RWPE2 (cell line): ENCODE data around the gene C3orf20.

Source experiments
- ATAC-seq: fragments of 200-7000 bp; cut with Tn5 transposase; 3 replicates; pipeline ENCODE4 v1.9.1; 2021; ENCODE audit warnings: low read depth
- DNase-seq: peaks from one replicate; pipeline ENCODE4 v3.0.0-alpha.2; 2020; ENCODE audit warnings: low spot score
- H3K27ac ChIP-seq: fragments of 450-650 bp; 2 replicates; pipeline ENCODE4 v1.5.1; 2017; ENCODE audit warnings: mild to moderate bottlenecking; ENCODE audit not compliant: poor library complexity, severe bottlenecking
- H3K27me3 ChIP-seq: fragments of 250-450 bp; sonication (Bioruptor Pico); 2 replicates; pipeline ENCODE4 v1.5.1; 2021; ENCODE audit warnings: mild to moderate bottlenecking, moderate library complexity; ENCODE audit not compliant: insufficient read depth, poor library complexity, severe bottlenecking
- H3K36me3 ChIP-seq: fragments of 250-450 bp; sonication (Bioruptor Pico); 2 replicates; pipeline ENCODE4 v1.5.1; 2020; ENCODE audit warnings: low read depth, mild to moderate bottlenecking, moderate library complexity
- H3K4me1 ChIP-seq: fragments of 250-450 bp; sonication (Bioruptor Pico); 2 replicates; pipeline ENCODE4 v1.5.1; 2021; ENCODE audit warnings: mild to moderate bottlenecking, moderate library complexity; ENCODE audit not compliant: insufficient read depth, poor library complexity, severe bottlenecking
- H3K4me3 ChIP-seq: fragments of 250-450 bp; sonication (Bioruptor Pico); 2 replicates; pipeline ENCODE4 v1.5.1; 2021; ENCODE audit warnings: mild to moderate bottlenecking, moderate library complexity; ENCODE audit not compliant: severe bottlenecking
- H3K9me3 ChIP-seq: fragments of 250-450 bp; sonication (Bioruptor Pico); 2 replicates; pipeline ENCODE4 v1.5.1; 2021; ENCODE audit warnings: mild to moderate bottlenecking, moderate library complexity; ENCODE audit not compliant: severe bottlenecking
- TF ChIP-seq, protein P1 (sequence below): fragments of 450-650 bp; IDR thresholded peaks from one replicate; pipeline ENCODE4 v1.5.1; 2017; ENCODE audit warnings: mild to moderate bottlenecking, moderate library complexity; ENCODE audit not compliant: poor library complexity, severe bottlenecking

Gene C3orf20

DNA sequence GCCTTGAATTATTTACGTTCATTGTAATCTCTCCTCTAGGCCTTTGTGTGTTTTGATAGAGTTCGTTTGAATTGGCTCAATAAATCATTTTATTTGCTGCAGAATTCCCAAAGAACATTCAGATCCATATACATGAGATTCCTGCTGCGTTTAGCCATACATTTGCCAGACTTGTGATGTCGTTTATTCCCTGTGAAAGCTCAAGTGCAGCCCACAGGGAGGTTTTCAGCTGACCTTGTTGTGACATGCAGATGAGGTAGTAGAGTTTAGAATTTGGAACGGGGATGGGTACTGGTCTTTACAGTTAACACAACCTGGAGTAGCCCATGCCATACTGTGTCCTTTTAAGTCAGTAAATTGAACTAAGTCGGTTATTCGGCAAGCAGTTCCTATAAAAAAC is at the start of gene C3orf20:
C3orf20 (plus strand) TSS at position 301 of the 400 bp plus-strand sequence. CDS start 7,573 bp downstream, outside the sequence.
- ATAC-seq, result no peak
- no peaks in the 10 kb centered on the region for H3K9me3 ChIP-seq

DNA sequence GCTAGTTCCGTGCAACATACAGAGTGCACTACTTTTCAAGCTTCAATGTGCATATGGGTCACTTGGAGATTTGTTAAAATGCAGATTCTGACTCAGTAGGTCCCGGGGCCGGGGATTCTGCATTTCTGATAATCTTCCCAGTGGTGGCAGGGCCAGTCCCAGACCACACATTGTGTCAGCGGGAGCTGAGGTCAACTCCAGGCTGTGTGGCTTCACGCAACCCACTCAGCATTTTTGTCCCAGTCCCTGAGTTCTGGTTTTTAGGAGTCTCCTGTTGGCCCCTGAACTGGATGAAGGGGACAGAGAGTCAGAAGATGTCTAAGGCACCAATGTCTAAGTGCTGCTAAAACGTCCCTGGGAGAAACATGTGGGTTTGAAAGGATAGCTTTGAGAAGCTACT is 49.5 kb upstream of the C3orf20 start:
- no peaks in the 10 kb centered on the region for H3K27me3 ChIP-seq
- no peaks in the 10 kb centered on the region for H3K36me3 ChIP-seq
- no peaks in the 10 kb centered on the region for H3K4me1 ChIP-seq
- DNase-seq (no peak), ATAC-seq (no peak)
- H3K4me3 ChIP-seq, result no peak overlapping the region
- TF ChIP-seq, protein P1, sequence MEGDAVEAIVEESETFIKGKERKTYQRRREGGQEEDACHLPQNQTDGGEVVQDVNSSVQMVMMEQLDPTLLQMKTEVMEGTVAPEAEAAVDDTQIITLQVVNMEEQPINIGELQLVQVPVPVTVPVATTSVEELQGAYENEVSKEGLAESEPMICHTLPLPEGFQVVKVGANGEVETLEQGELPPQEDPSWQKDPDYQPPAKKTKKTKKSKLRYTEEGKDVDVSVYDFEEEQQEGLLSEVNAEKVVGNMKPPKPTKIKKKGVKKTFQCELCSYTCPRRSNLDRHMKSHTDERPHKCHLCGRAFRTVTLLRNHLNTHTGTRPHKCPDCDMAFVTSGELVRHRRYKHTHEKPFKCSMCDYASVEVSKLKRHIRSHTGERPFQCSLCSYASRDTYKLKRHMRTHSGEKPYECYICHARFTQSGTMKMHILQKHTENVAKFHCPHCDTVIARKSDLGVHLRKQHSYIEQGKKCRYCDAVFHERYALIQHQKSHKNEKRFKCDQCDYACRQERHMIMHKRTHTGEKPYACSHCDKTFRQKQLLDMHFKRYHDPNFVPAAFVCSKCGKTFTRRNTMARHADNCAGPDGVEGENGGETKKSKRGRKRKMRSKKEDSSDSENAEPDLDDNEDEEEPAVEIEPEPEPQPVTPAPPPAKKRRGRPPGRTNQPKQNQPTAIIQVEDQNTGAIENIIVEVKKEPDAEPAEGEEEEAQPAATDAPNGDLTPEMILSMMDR, result no peak
- no peak overlapping the region for H3K27ac ChIP-seq
- no peaks in the 10 kb centered on the region for H3K9me3 ChIP-seq

More for the DNA sequence above, at the start of gene C3orf20:
- Histone ChIP-seq H3K4me1 (no peaks in the 10 kb centered on the region), H3K27ac (no peak within 1 kb of the TSS), H3K4me3 (no peak within 1 kb of the TSS), H3K36me3 (peaks cover 31% of the 10 kb centered on the region), H3K27me3 (no peaks in the 10 kb centered on the region)
- TF ChIP-seq, protein P1, result no peak
- no peak for DNase-seq

DNA sequence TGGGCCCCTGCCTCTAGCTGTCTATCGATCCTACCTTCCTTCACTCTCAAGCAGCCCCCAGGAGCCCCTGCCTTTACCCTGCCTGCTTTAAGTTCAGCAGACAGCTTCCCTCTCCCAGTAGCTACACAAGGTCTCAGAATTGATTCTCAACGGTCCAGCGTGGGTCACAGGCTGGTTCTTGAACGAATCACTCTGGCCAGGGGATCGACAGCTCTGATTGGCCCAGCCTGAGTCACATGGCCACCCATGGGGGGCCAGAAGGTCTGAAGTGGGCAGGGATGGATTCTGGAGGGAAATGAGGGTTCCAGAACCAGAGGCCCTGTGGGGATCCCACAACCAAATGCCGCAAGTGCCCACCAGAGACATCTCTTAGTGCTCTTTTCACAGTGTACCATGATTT is 47.1 kb upstream of the C3orf20 start:
- no peak for ATAC-seq
- Histone ChIP-seq H3K9me3 (no peaks in the 10 kb centered on the region), H3K4me3 (no peak overlapping the region), H3K36me3 (no peaks in the 10 kb centered on the region), H3K27ac (no peak overlapping the region), H3K27me3 (no peaks in the 10 kb centered on the region), H3K4me1 (no peaks in the 10 kb centered on the region)
- no peak for DNase-seq
- TF ChIP-seq, protein P1, result no peak

DNA sequence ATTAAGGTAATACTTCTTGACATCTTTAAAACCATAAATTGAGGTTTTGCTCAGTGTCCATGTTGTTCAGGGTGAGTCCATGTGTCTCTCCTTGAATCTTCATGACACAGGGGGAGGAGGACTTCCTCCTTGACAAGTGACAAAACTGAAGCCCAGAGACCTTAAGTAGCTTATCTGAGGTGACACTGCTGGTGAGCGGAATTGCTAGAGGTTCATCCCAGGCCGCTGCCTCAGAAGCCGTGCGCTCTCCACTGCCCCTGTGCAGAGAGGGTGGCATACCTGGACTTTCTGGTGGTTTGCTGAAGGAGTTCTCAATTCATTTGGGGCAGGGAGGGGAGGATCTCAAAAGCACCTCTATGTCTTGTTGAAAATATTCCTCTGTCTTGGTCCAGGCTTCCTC is 46.5 kb upstream of the C3orf20 start:
- Histone ChIP-seq H3K4me3 (no peak overlapping the region), H3K27me3 (no peaks in the 10 kb centered on the region), H3K4me1 (no peaks in the 10 kb centered on the region), H3K9me3 (no peaks in the 10 kb centered on the region), H3K36me3 (no peaks in the 10 kb centered on the region), H3K27ac (no peak overlapping the region)
- TF ChIP-seq, protein P1, result no peak
- DNase-seq (no peak), ATAC-seq (no peak)

DNA sequence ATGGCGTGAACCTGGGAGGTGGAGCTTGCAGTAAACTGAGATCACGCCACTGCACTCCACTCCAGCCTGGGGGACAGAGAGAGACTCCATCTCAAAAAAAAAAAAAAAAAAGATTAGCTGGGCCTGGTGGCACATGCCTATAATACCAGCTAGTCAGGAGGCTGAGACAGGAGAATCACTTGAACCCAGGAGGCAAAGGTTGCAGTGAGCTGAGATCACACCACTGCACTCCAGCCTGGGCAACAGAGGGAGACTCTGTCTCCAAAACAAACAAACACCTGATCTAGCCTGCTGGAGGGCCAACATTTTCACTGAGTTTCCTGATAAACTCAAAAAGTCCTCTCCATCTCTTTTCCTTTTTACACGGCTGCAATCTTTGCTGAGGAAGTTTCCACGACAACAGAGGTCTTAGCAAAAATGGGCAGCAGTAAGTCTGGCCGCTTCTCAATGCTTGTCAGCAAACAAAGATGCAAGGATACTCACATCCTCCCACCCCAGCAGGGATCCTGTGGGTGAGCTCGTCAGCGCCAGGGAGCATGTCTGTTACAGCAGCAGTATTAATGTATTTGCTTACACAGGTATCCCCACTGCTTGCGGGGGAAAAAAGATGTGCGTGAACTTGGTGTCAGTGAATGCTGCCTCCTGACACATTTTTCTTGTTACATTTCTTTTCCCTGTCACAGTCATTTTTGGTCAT is 44.4 kb upstream of the C3orf20 start:
- DNase-seq (no peak), ATAC-seq (no peak)
- H3K27me3 ChIP-seq, result no peaks in the 10 kb centered on the region

More for the DNA sequence above, 44.4 kb upstream of the C3orf20 start:
- H3K4me3 ChIP-seq, result no peak overlapping the region
- no peaks in the 10 kb centered on the region for H3K9me3 ChIP-seq
- no peaks in the 10 kb centered on the region for H3K36me3 ChIP-seq
- H3K4me1 ChIP-seq, result peaks cover 3% of the 10 kb centered on the region
- H3K27ac ChIP-seq, result no peak overlapping the region
- TF ChIP-seq, protein P1, result no peak
